GM12801 (cell line): ENCODE data around the gene SAMHD1.

Source experiments
- CTCF ChIP-seq: IDR thresholded peaks from one replicate; pipeline ENCODE4 v1.5.1; 2011; ENCODE audit warnings: control low read depth; ENCODE audit not compliant: insufficient read length; ENCODE audit errors: extremely low read depth

Gene SAMHD1

GRCh38 chr20:36860811-36861624 lies 90.5 kb downstream of the SAMHD1 start:
- TF ChIP-seq CTCF, result no peak

GRCh38 chr20:36860339-36860738 lies 91.2 kb downstream of the SAMHD1 start:
- TF ChIP-seq CTCF, result no peak

GRCh38 chr20:36859700-36860330 lies 91.7 kb downstream of the SAMHD1 start:
- TF ChIP-seq CTCF, result no peak

GRCh38 chr20:36859282-36859555 lies 92.3 kb downstream of the SAMHD1 start:
- TF ChIP-seq CTCF, result no peak

- no peak for TF ChIP-seq CTCF
Measured at GRCh38 chr20:36856691-36857635, 94.5 kb downstream of the SAMHD1 start.

- TF ChIP-seq CTCF, result no peak
Measured at GRCh38 chr20:36856195-36856594, 95.3 kb downstream of the SAMHD1 start.

- no peak for TF ChIP-seq CTCF
Measured at GRCh38 chr20:36855241-36855657, 96.3 kb downstream of the SAMHD1 start.
